NCI-H748 (cell line): ENCODE measurements around the gene PYGL.
A peak's percentile ranks its signal among the peaks of the same experiment; 100 is the strongest.
"Not testable (repeated sequence)": the region's sequence is repeated elsewhere in the genome, so short reads cannot be mapped to it uniquely, and the experiment has no call there.

Source experiments
- DNase-seq: peaks from one replicate; lab custom pipeline; 2025; ENCODE audit not compliant: unreplicated experiment; lab: John Stamatoyannopoulos, UW

PYGL gene

GRCh38 chr14:50943943-50944646 lies at the start of gene PYGL:
PYGL (minus strand) TSS chr14:50944483; CDS start chr14:50944403, 80 bp downstream.
- DNase-seq: peak; percentile 81

- no peak for DNase-seq
Observed at GRCh38 chr14:50985859-50986331, 41.6 kb upstream of the PYGL start.

GRCh38 chr14:50985124-50985858 lies 41.0 kb upstream of the PYGL start:
- DNase-seq: no peak

- DNase-seq: no peak
Observed at GRCh38 chr14:50984036-50984710, 39.9 kb upstream of the PYGL start.

DNA sequence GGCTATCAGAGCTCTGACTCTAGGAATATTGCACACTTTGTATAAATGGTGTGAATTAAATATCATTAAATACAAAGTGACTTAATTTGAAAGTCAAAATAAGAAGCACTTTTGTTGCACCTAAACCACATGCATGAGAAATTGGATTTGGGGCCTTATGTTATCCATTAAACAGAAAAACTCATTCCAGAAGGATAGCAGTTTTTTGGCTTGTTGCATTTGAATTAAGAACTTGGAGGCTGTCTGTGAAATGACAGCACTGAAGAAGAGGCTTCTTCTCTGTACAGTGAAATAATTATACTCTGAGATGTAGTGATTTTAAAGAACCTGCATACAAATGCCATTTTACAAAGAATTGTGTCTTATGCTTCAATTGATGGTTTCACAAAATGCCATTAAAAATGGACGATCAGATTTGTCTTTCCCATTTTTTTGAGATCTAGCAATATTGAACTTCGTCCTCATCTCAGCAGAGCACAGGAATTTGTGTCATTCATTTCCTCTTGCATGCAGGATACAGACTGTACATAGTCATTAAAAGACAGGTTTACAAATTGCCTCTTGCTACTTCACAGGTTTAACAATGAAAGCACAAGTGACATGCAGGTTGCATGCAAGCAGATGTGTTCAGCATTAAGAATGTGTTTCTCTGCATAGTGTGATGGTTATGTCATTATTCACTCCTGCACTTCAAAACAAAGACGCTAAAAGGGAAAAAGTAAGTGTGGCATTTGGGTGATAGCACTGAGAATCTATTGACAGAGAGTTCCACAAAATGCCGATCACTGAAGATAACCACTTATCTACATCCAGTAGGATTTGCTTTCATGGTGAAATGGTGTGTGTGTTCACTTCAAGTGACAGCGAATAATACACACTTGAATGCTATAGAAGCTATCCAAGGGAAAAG lies 35.9 kb upstream of the PYGL start:
- DNase-seq: no peak

DNA sequence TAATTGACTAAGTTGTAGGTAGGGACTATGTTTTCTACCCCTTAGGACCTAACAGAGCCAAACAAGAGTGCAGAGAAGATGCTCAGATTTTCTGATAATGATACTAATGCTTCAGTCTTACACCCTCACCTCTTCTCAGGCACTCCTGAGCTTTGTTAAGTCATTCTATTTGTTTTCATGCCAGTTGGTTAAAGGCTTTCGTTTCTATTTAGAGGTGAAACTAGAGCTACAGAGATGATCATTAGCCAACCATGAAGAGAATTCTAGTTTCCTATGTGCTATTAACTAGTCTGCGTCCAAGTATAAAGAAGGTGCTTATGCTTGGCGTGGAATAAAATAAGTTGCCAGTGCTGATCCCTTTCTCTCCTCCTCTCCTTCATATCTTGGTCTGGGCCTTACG lies 34.6 kb upstream of the PYGL start:
- no peak for DNase-seq

- DNase-seq: no peak
Observed at GRCh38 chr14:50978529-50978871, 34.2 kb upstream of the PYGL start.

DNA sequence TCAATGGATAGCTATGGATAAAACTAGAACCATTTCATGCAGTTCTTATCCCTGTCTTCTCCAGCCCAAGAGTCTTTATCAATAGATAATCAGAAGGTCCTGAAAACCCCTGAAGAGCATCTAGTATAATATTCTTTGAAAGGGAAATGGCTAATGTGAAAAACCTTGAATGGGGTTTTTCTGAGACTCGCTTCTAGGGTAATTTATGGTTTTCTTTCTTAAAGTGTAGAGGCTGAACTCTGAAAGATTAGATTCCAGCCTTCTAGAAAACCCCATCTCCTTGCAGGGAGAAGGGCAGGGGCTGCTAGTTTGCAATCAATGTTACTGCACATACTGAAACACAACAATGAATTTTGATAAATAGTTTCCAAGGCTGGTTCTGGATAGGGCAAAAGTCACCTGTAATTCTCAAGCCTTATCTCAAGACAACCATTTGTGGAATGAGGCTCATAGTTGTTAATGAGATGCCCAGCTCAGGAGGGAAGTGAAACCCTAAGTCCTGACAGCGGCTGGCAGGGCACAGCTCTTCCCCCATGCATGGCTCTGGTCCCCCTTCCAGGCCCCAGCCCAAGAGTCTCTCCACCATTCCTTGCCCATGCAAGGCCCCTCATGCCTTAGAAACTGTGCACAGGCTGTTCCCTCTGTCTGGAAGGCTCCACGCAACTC lies 33.7 kb upstream of the PYGL start:
- DNase-seq: no peak

- no peak for DNase-seq
Observed at GRCh38 chr14:50974118-50974517, 29.8 kb upstream of the PYGL start.

DNA sequence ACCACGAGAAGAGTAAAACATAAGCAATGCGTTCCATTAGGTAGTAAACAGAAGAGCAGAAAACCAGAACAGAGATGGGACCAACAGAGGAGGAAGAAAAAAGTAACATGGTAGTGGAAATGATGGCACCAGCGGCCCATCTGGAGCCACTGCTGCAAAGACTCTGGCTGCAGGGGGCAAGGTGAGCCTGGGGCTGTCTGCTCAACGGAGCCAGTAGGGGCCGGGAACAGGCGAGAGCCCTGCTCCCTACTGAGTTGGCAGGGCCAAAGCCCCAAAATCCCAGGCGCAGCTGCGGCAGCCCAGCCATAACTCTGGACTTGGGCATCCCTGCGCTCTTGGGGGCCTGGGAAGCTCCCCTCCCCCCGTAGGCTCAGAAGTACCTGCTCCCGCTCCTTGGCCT lies 28.5 kb upstream of the PYGL start:
- no peak for DNase-seq

- DNase-seq: no peak
Observed at GRCh38 chr14:50970886-50971781, 26.9 kb upstream of the PYGL start.

DNA sequence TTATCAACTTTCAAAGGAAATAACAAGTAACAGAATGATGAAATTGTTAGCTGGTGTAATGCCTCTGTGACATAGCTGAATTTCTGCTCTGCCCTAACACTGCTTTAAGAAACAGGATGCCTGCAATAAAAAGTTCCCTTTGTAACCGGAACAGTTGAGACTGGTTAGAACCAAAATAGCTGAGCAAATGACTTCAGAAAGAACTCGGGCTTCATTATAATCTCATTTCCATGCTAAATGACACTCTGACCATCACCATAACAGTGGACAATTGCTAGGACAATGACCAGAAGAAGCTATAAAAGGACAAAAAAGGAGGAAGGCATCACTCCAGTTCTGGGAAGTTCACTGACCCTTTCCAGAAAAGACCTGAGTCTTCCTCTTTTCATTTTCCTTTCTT lies 23.5 kb upstream of the PYGL start:
- no peak for DNase-seq

GRCh38 chr14:50967103-50967502 lies 22.8 kb upstream of the PYGL start:
- DNase-seq: no peak

- DNase-seq: peak; percentile 6
Observed at GRCh38 chr14:50964683-50965390, 20.6 kb upstream of the PYGL start.

- no peak for DNase-seq
Observed at GRCh38 chr14:50963919-50964318, 19.6 kb upstream of the PYGL start.

DNA sequence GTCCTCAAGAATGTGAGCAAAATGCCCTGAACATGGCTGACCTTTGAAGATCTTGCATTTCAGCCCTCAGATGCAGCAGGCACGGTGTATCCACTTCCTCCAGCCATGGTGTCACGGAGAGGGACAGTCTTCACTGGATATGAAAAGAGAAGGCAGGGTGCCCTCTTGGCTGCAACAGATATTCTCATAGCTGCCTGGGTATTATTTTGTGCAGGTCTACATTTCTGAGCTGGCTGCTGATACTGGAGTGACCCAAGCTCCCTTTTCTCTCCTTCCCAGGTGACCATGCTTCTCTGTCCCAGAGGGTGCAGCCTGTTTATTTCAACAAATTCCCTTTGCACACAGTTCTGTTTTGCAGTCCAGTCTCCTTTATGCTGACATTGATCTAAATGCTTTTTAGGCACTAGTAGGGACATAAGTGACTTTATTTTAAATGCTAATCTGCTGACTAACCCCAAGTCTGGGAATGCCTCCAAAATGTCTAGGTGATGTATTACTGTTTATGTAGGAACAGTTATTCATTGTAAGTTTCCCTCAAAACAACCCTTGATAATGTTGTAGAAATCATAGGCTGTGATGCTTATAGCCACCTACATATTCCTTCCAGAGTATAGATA lies 17.4 kb upstream of the PYGL start:
- no peak for DNase-seq

- DNase-seq: no peak
Observed at GRCh38 chr14:50957296-50957695, 13.0 kb upstream of the PYGL start.

DNA sequence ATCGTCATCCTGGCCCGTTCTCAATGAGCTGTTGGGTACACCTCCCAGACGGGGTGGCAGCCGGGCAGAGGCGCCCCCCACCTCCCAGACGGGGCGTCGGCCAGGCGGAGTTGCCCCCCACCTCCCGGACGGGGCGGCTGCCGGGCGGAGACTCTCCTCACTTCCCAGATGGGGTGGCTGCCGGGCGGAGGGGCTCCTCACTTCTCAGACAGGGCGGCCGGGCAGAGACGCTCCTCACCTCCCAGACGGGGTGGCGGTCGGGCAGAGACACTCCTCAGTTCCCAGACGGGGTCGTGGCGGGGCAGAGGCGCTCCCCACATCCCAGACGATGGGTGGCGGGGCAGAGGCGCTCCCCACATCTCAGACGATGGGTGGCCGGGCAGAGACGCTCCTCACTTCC lies 12.1 kb upstream of the PYGL start:
- DNase-seq: not testable (repeated sequence)
